Activated T-helper 2 cell treated with anti-CD3 and anti-CD28 coated beads, Interferon-gamma antibody, Interleukin-2, Interleukin-4, amounts not matched to agents 10 μg/mL and 5 μg/mL and 100 μg/mL, durations not matched to agents 14 hours and 24 hours and 36 hours (primary cell): ENCODE data around the gene MYL7. TPM values are rescaled to one million over a fixed set of nuclear protein-coding genes. Genes with fewer than 3 reads are reported as not detected.

Experiments
- DNase-seq: peaks from one replicate; pipeline ENCODE4 v3.0.0; 2021; ENCODE audit warnings: low spot score
- H3K27ac Mint-ChIP-seq: one replicate; pipeline ENCODE4 v1.8.0; 2021; ENCODE audit warnings: mixed read lengths
- H3K27me3 Mint-ChIP-seq: one replicate; pipeline ENCODE4 v1.8.0; 2021; ENCODE audit warnings: low read depth, mixed read lengths
- H3K36me3 Mint-ChIP-seq: one replicate; pipeline ENCODE4 v1.8.0; 2021; ENCODE audit warnings: low read depth, mixed read lengths
- H3K4me1 Mint-ChIP-seq: one replicate; pipeline ENCODE4 v1.8.0; 2021; ENCODE audit warnings: low read depth, mixed read lengths
- H3K4me3 Mint-ChIP-seq: one replicate; pipeline ENCODE4 v1.8.0; 2021; ENCODE audit warnings: low read depth, mild to moderate bottlenecking, moderate library complexity, mixed read lengths
- H3K9me3 Mint-ChIP-seq: one replicate; pipeline ENCODE4 v1.8.0; 2021; ENCODE audit warnings: mixed read lengths
- intact Hi-C: fragments of 100-400 bp; cut with micrococcal nuclease; formaldehyde crosslinking; loops from one replicate; pipeline ENCODE4 v1.15.1; 2023
- total RNA-seq: library from RNA; stranded (reverse); gene quantifications from 2 replicates; pipeline ENCODE4 v1.2.3, GENCODE V29; 2022

MYL7 gene
- total RNA-seq, 1 donor from 2014 or later, result not detected

GRCh38 chr7:44114586-44115310, 26.4 kb downstream of the MYL7 start:
- H3K27me3 Mint-ChIP-seq, result no peaks in the 10 kb centered on the region
- no peak overlapping the region for H3K27ac Mint-ChIP-seq
- peaks cover 59% of the 10 kb centered on the region for H3K36me3 Mint-ChIP-seq
- intact Hi-C loops, result no loop called here
- no peak for DNase-seq
- no peak overlapping the region for H3K4me3 Mint-ChIP-seq
- H3K4me1 Mint-ChIP-seq, result peaks cover 3% of the 10 kb centered on the region
- H3K9me3 Mint-ChIP-seq, result no peaks in the 10 kb centered on the region

- intact Hi-C loops, result no loop called here
- Mint-ChIP-seq H3K27me3 (no peaks in the 10 kb centered on the region), H3K27ac (peak overlapping the region; percentile 53), H3K4me1 (no peaks in the 10 kb centered on the region), H3K4me3 (no peak overlapping the region), H3K36me3 (peaks cover 50% of the 10 kb centered on the region), H3K9me3 (no peaks in the 10 kb centered on the region)
- DNase-seq, result no peak
Measured at GRCh38 chr7:44113764-44114354, 27.3 kb downstream of the MYL7 start.

- Mint-ChIP-seq H3K27ac (no peak overlapping the region), H3K36me3 (peaks cover 47% of the 10 kb centered on the region), H3K9me3 (no peaks in the 10 kb centered on the region), H3K4me3 (no peak overlapping the region), H3K4me1 (no peaks in the 10 kb centered on the region), H3K27me3 (no peaks in the 10 kb centered on the region)
- intact Hi-C loops, result no loop called here
- DNase-seq, result no peak
Measured at GRCh38 chr7:44112997-44113763, 28.0 kb downstream of the MYL7 start.

GRCh38 chr7:44112231-44112996, 28.7 kb downstream of the MYL7 start:
- no peaks in the 10 kb centered on the region for H3K27me3 Mint-ChIP-seq
- H3K4me1 Mint-ChIP-seq, result no peaks in the 10 kb centered on the region
- no peaks in the 10 kb centered on the region for H3K9me3 Mint-ChIP-seq
- no peak overlapping the region for H3K27ac Mint-ChIP-seq
- no peak for DNase-seq
- peaks cover 41% of the 10 kb centered on the region for H3K36me3 Mint-ChIP-seq
- intact Hi-C loops, result no loop called here
- H3K4me3 Mint-ChIP-seq, result no peak overlapping the region

- Mint-ChIP-seq H3K9me3 (no peaks in the 10 kb centered on the region), H3K27me3 (no peaks in the 10 kb centered on the region), H3K36me3 (peaks cover 35% of the 10 kb centered on the region), H3K27ac (no peak overlapping the region), H3K4me1 (no peaks in the 10 kb centered on the region), H3K4me3 (no peak overlapping the region)
- DNase-seq, result no peak
- intact Hi-C loops, result no loop called here
Measured at GRCh38 chr7:44111761-44112160, 29.4 kb downstream of the MYL7 start.

GRCh38 chr7:44110719-44111635, 30.2 kb downstream of the MYL7 start:
- Mint-ChIP-seq H3K9me3 (no peaks in the 10 kb centered on the region), H3K4me3 (no peak overlapping the region), H3K27me3 (no peaks in the 10 kb centered on the region), H3K36me3 (peaks cover 32% of the 10 kb centered on the region), H3K27ac (no peak overlapping the region), H3K4me1 (peaks cover under 1% of the 10 kb centered on the region)
- intact Hi-C loops, result no loop called here
- no peak for DNase-seq

- Mint-ChIP-seq H3K27ac (no peak overlapping the region), H3K4me3 (no peak overlapping the region), H3K27me3 (peaks cover 2% of the 10 kb centered on the region), H3K4me1 (peaks cover 8% of the 10 kb centered on the region), H3K36me3 (peaks cover 26% of the 10 kb centered on the region), H3K9me3 (no peaks in the 10 kb centered on the region)
- no peak for DNase-seq
- intact Hi-C loops, result no loop called here
Measured at GRCh38 chr7:44109991-44110390, 31.1 kb downstream of the MYL7 start.

- H3K27me3 Mint-ChIP-seq, result peaks cover 2% of the 10 kb centered on the region
- intact Hi-C loops, result no loop called here
Measured at GRCh38 chr7:44108768-44109750, 32.1 kb downstream of the MYL7 start.

GRCh38 chr7:44107961-44108767, 33.0 kb downstream of the MYL7 start:
- intact Hi-C loops, result no loop called here
- H3K27ac Mint-ChIP-seq, result no peak overlapping the region
- no peak for DNase-seq
- no peak overlapping the region for H3K4me3 Mint-ChIP-seq
- no peaks in the 10 kb centered on the region for H3K9me3 Mint-ChIP-seq
- peaks cover 9% of the 10 kb centered on the region for H3K4me1 Mint-ChIP-seq
- peaks cover 4% of the 10 kb centered on the region for H3K27me3 Mint-ChIP-seq
- H3K36me3 Mint-ChIP-seq, result peaks cover 13% of the 10 kb centered on the region

More at GRCh38 chr7:44108768-44109750, 32.1 kb downstream of the MYL7 start:
- Mint-ChIP-seq H3K4me3 (no peak overlapping the region), H3K4me1 (peaks cover 8% of the 10 kb centered on the region), H3K36me3 (peaks cover 20% of the 10 kb centered on the region), H3K27ac (no peak overlapping the region), H3K9me3 (no peaks in the 10 kb centered on the region)
- no peak for DNase-seq

- no peaks in the 10 kb centered on the region for H3K9me3 Mint-ChIP-seq
- peaks cover 9% of the 10 kb centered on the region for H3K4me1 Mint-ChIP-seq
- H3K4me3 Mint-ChIP-seq, result no peak overlapping the region
- peaks cover 5% of the 10 kb centered on the region for H3K27me3 Mint-ChIP-seq
- H3K36me3 Mint-ChIP-seq, result peaks cover 8% of the 10 kb centered on the region
- DNase-seq, result no peak
- H3K27ac Mint-ChIP-seq, result no peak overlapping the region
- intact Hi-C loops, result no loop called here
Measured at GRCh38 chr7:44107116-44107960, 33.8 kb downstream of the MYL7 start.
